CD14-positive monocyte (primary cell): ENCODE data around the gene MKKS. TPM values are rescaled to one million over a fixed set of nuclear protein-coding genes. Genes with fewer than 3 reads are reported as not detected.

Experiments
- DNase-seq, 3 donors: peaks; one replicate each; pipeline ENCODE4 v3.0.0-alpha.2; 2011 to 2022
- H2AFZ ChIP-seq: 2 replicates; pipeline ENCODE4 v1.6.0; 2012; ENCODE audit warnings: mild to moderate bottlenecking, low read depth, low read length, inconsistent platforms; ENCODE audit not compliant: insufficient read depth, poor library complexity, severe bottlenecking
- H3K27ac ChIP-seq, 2 donors: 1 replicate in 1 of 2; 2 replicates in 1 of 2; pipeline ENCODE4 v1.5.1; 2012 to 2013; ENCODE audit warnings: low read length in 2 of 2, control low read depth in 1 of 2, inconsistent platforms in 1 of 2, low read depth in 1 of 2, mild to moderate bottlenecking in 1 of 2
- H3K27me3 ChIP-seq, 2 donors: one replicate each; pipeline versions ENCODE4 v1.6.0 to v1.6.1; 2011 to 2013; ENCODE audit warnings: low read length in 2 of 2; ENCODE audit not compliant: control insufficient read depth in 2 of 2, insufficient read depth in 2 of 2
- H3K36me3 ChIP-seq, 2 donors: replicated peaks in 1 of 2; 1 replicate in 1 of 2; 2 replicates in 1 of 2; pipeline versions ENCODE4 v1.5.1 to v1.6.1; 2012 to 2013; ENCODE audit warnings: low read length in 2 of 2, control low read depth in 1 of 2, inconsistent platforms in 1 of 2, mild to moderate bottlenecking in 1 of 2; ENCODE audit not compliant: insufficient read depth in 2 of 2, control insufficient read depth in 1 of 2
- H3K4me1 ChIP-seq, 2 donors: 1 replicate in 1 of 2; 2 replicates in 1 of 2; pipeline versions ENCODE4 v1.5.1 to v1.6.1; 2012 to 2013; ENCODE audit warnings: low read length in 2 of 2, control low read depth in 1 of 2, inconsistent platforms in 1 of 2, mild to moderate bottlenecking in 1 of 2, moderate library complexity in 1 of 2; ENCODE audit not compliant: insufficient read depth in 2 of 2, control insufficient read depth in 1 of 2
- H3K4me2 ChIP-seq: replicated peaks from 2 replicates; pipeline ENCODE3; 2012; ENCODE audit warnings: low read length, moderate library complexity, mild to moderate bottlenecking; ENCODE audit not compliant: poor library complexity, severe bottlenecking; ENCODE audit errors: extremely low read depth
- H3K4me3 ChIP-seq, 3 experiments: fragments of 200-600 bp in 1 of 3; sonication (generic) in 1 of 3; replicated peaks in 1 of 3; 1 replicate in 2 of 3; 2 replicates in 1 of 3; pipeline ENCODE4 v1.5.1; 2011 to 2013; ENCODE audit warnings: low read length in 3 of 3, mild to moderate bottlenecking in 3 of 3, control low read depth in 2 of 3, low read depth in 2 of 3, inconsistent platforms in 1 of 3, moderate library complexity in 1 of 3
- H3K79me2 ChIP-seq: 2 replicates; pipeline ENCODE4 v1.6.0; 2012; ENCODE audit warnings: mild to moderate bottlenecking, control low read depth, inconsistent platforms, low read length, moderate library complexity; ENCODE audit not compliant: insufficient read depth
- H3K9ac ChIP-seq: 2 replicates; pipeline ENCODE4 v1.6.0; 2017; ENCODE audit warnings: low read length, mild to moderate bottlenecking; ENCODE audit not compliant: insufficient read depth, poor library complexity, severe bottlenecking
- H3K9me3 ChIP-seq, 2 donors: replicated peaks in 1 of 2; 1 replicate in 1 of 2; 2 replicates in 1 of 2; pipeline versions ENCODE4 v1.5.1 to v1.6.1; 2012 to 2013; ENCODE audit warnings: low read length in 2 of 2, control low read depth in 1 of 2; ENCODE audit not compliant: control insufficient read depth in 1 of 2, insufficient read depth in 1 of 2
- H4K20me1 ChIP-seq: 2 replicates; pipeline ENCODE4 v1.6.0; 2012; ENCODE audit warnings: mild to moderate bottlenecking, low read length, control low read depth, moderate library complexity; ENCODE audit not compliant: insufficient read depth
- H3K27ac Mint-ChIP-seq, 7 donors: one replicate each; pipeline ENCODE4 v1.8.0; 2020; ENCODE audit warnings: mild to moderate bottlenecking in 7 of 7, mixed read lengths in 7 of 7, moderate library complexity in 6 of 7, inconsistent platforms in 2 of 7
- H3K27me3 Mint-ChIP-seq, 3 donors: one replicate each; pipeline ENCODE4 v1.8.0; 2021 to 2022; ENCODE audit warnings: low read depth in 3 of 3, mild to moderate bottlenecking in 3 of 3, mixed read lengths in 3 of 3, moderate library complexity in 3 of 3, inconsistent platforms in 1 of 3
- H3K36me3 Mint-ChIP-seq, 2 donors: one replicate each; pipeline ENCODE4 v1.8.0; 2020; ENCODE audit warnings: mixed read lengths in 2 of 2, inconsistent platforms in 1 of 2, mild to moderate bottlenecking in 1 of 2
- H3K4me1 Mint-ChIP-seq: one replicate; pipeline ENCODE4 v1.8.0; 2020; ENCODE audit warnings: mild to moderate bottlenecking, mixed read lengths
- H3K4me3 Mint-ChIP-seq, 2 donors: one replicate each; pipeline ENCODE4 v1.8.0; 2020; ENCODE audit warnings: mild to moderate bottlenecking in 2 of 2, mixed read lengths in 2 of 2, moderate library complexity in 1 of 2
- H3K9me3 Mint-ChIP-seq, 7 donors: one replicate each; pipeline ENCODE4 v1.8.0; 2020 to 2022; ENCODE audit warnings: mixed read lengths in 7 of 7, mild to moderate bottlenecking in 6 of 7, moderate library complexity in 6 of 7, inconsistent platforms in 2 of 7
- CTCF ChIP-seq: fragments of 200-600 bp; IDR thresholded peaks from one replicate; pipeline ENCODE4 v1.8.0; 2022; ENCODE audit warnings: antibody characterized with exemption, mild to moderate bottlenecking
- WGBS: methylation state at CpG from one replicate; pipeline ENCODE4 v1.1.5; 2013; ENCODE audit warnings: missing lambda C conversion rate; ENCODE audit not compliant: insufficient coverage; 5-methylcytosine and 5-hydroxymethylcytosine counted together
- intact Hi-C, 2 donors: fragments of 100-400 bp; cut with micrococcal nuclease; formaldehyde crosslinking; loops; one replicate each; pipeline versions ENCODE4 v1.15.0 to v1.15.1; 2023
- polyA plus RNA-seq, 3 donors: library from polyadenylated mRNA; depleted of rRNA in 1 of 3; unstranded in 2 of 3; stranded (reverse) in 1 of 3; fragments of 300-500 nt in 2 of 3; fragments of >200 nt in 1 of 3; fragmentation: Illumina TruSeq in 2 of 3; gene quantifications; 1 replicate in 2 of 3; 2 replicates in 1 of 3; pipeline ENCODE4 v1.2.3, GENCODE V29; 2012 to 2021

The MKKS gene
- polyA plus RNA-seq, 3 donors = 4.8 to 34.6 (median 31.8) TPM

- peaks cover 11% of the 10 kb centered on the region for H3K79me2 ChIP-seq
- H3K36me3 Mint-ChIP-seq = peaks cover 6% of the 10 kb centered on the region in 2 donors
- H3K4me2 ChIP-seq = peak overlapping the region; percentile 56
- no peaks in the 10 kb centered on the region for H3K27me3 Mint-ChIP-seq
- peaks cover 3 to 11% (median 6%) of the 10 kb centered on the region in 7 donors for H3K9me3 Mint-ChIP-seq
- no peak overlapping the region for H3K9ac ChIP-seq
- intact Hi-C loops = loop anchor here (5.0 to 10.0 kb wide), 2 partner anchors 36 to 48 kb away; no protein-coding TSS in a partner anchor
- H3K4me1 ChIP-seq = peaks cover 32 to 35% of the 10 kb centered on the region in 2 donors
- peaks cover 4 to 6% of the 10 kb centered on the region in 2 donors for H3K9me3 ChIP-seq
- H3K27ac Mint-ChIP-seq = peak overlapping the region; percentile 74 to 87 (median 80)
- TF ChIP-seq CTCF = peak; percentile 28
- peaks cover 30% of the 10 kb centered on the region for H3K4me1 Mint-ChIP-seq
- peak overlapping the region in 1 of 2 donors; percentile 55 for H3K4me3 Mint-ChIP-seq
- peak overlapping the region in 1 of 2 donors; percentile 41 for H3K27ac ChIP-seq
- peak overlapping the region in 1 of 3 experiments; percentile 45 for H3K4me3 ChIP-seq
- no peaks in the 10 kb centered on the region for H4K20me1 ChIP-seq
- H2AFZ ChIP-seq = no peak overlapping the region
- DNase-seq = peak; percentile 70 to 85 (median 83)
- no peaks in the 10 kb centered on the region for H3K36me3 ChIP-seq
- WGBS = no CpG with 5 or more reads among the region's 3 CpGs
- no peaks in the 10 kb centered on the region for H3K27me3 ChIP-seq
Observed at GRCh38 chr20:10476319-10476724, 42.3 kb upstream of the MKKS start.

- H3K4me3 Mint-ChIP-seq = no peak overlapping the region
- H3K36me3 Mint-ChIP-seq = peaks cover 6% of the 10 kb centered on the region in 2 donors
- peak overlapping the region in 1 of 3 experiments; percentile 56 for H3K4me3 ChIP-seq
- no peaks in the 10 kb centered on the region for H3K27me3 ChIP-seq
- no peak overlapping the region for H3K9ac ChIP-seq
- H3K27ac Mint-ChIP-seq = peak overlapping the region; percentile 18 to 87 (median 81)
- no peak overlapping the region for H2AFZ ChIP-seq
- H3K27me3 Mint-ChIP-seq = no peaks in the 10 kb centered on the region
- no peaks in the 10 kb centered on the region for H3K36me3 ChIP-seq
- peak overlapping the region; percentile 62 for H3K4me2 ChIP-seq
- H3K9me3 ChIP-seq = peaks cover 4 to 7% of the 10 kb centered on the region in 2 donors
- H4K20me1 ChIP-seq = no peaks in the 10 kb centered on the region
- peaks cover 3 to 12% (median 8%) of the 10 kb centered on the region in 7 donors for H3K9me3 Mint-ChIP-seq
- DNase-seq = no peak
- peaks cover 34 to 41% of the 10 kb centered on the region in 2 donors for H3K4me1 ChIP-seq
- peaks cover 33% of the 10 kb centered on the region for H3K4me1 Mint-ChIP-seq
- H3K79me2 ChIP-seq = peaks cover 11% of the 10 kb centered on the region
- no peak for TF ChIP-seq CTCF
- H3K27ac ChIP-seq = peak overlapping the region; percentile 41 to 59
- intact Hi-C loops = loop anchor here (5.0 to 10.0 kb wide), 2 partner anchors 37 to 50 kb away; no protein-coding TSS in a partner anchor
- no CpG with 5 or more reads among the region's 2 CpGs for WGBS
Observed at GRCh38 chr20:10475225-10475624, 41.2 kb upstream of the MKKS start.
